Measurements from ENCODE around the gene ZNF710. TPM values are rescaled to one million over a fixed set of nuclear protein-coding genes. Genes with fewer than 3 reads are reported as not detected.

ZNF710 gene
- total RNA-seq, 1 donor from 2014 or later = 25.2 TPM

- Mint-ChIP-seq H3K9me3 (ENCODE audit: unreplicated experiment) (peaks cover 6% of the 10 kb centered on the region), H3K36me3 (ENCODE audit: unreplicated experiment) (no peaks in the 10 kb centered on the region), H3K4me1 (ENCODE audit: low read depth, unreplicated experiment) (peaks cover 10% of the 10 kb centered on the region), H3K27me3 (ENCODE audit: unreplicated experiment) (peaks cover 3% of the 10 kb centered on the region), H3K4me3 (ENCODE audit: unreplicated experiment) (no peak overlapping the region), H3K27ac (ENCODE audit: unreplicated experiment) (peak overlapping the region; percentile 84)
- no peak for DNase-seq
- no peak for TF ChIP-seq CTCF (IDR thresholded peaks at IDR 0.05; ENCODE audit: partially characterized antibody, unreplicated experiment)
These were observed 62.0 kb downstream of the ZNF710 start for GRCh38 chr15:90062973-90063769.

GRCh38 chr15:90063770-90064247 lies 62.7 kb downstream of the ZNF710 start:
- H3K4me3 Mint-ChIP-seq (ENCODE audit: unreplicated experiment) = no peak overlapping the region
- no peak for DNase-seq
- peak overlapping the region; percentile 43 for H3K27ac Mint-ChIP-seq (ENCODE audit: unreplicated experiment)
- no peaks in the 10 kb centered on the region for H3K36me3 Mint-ChIP-seq (ENCODE audit: unreplicated experiment)
- peaks cover 3% of the 10 kb centered on the region for H3K27me3 Mint-ChIP-seq (ENCODE audit: unreplicated experiment)
- H3K4me1 Mint-ChIP-seq (ENCODE audit: low read depth, unreplicated experiment) = peaks cover 10% of the 10 kb centered on the region
- peaks cover 6% of the 10 kb centered on the region for H3K9me3 Mint-ChIP-seq (ENCODE audit: unreplicated experiment)
- no peak for TF ChIP-seq CTCF (IDR thresholded peaks at IDR 0.05; ENCODE audit: partially characterized antibody, unreplicated experiment)

GRCh38 chr15:90064911-90065681 lies 64.0 kb downstream of the ZNF710 start:
- H3K9me3 Mint-ChIP-seq (ENCODE audit: unreplicated experiment) = peaks cover 6% of the 10 kb centered on the region
- peaks cover 6% of the 10 kb centered on the region for H3K27me3 Mint-ChIP-seq (ENCODE audit: unreplicated experiment)
- H3K4me3 Mint-ChIP-seq (ENCODE audit: unreplicated experiment) = no peak overlapping the region
- DNase-seq = no peak
- peaks cover 10% of the 10 kb centered on the region for H3K4me1 Mint-ChIP-seq (ENCODE audit: low read depth, unreplicated experiment)
- H3K36me3 Mint-ChIP-seq (ENCODE audit: unreplicated experiment) = no peaks in the 10 kb centered on the region
- H3K27ac Mint-ChIP-seq (ENCODE audit: unreplicated experiment) = no peak overlapping the region
- no peak for TF ChIP-seq CTCF (IDR thresholded peaks at IDR 0.05; ENCODE audit: partially characterized antibody, unreplicated experiment)

- TF ChIP-seq CTCF (IDR thresholded peaks at IDR 0.05; ENCODE audit: partially characterized antibody, unreplicated experiment) = no peak
These were observed 64.5 kb downstream of the ZNF710 start for GRCh38 chr15:90065682-90066049.

More at GRCh38 chr15:90065682-90066049, 64.5 kb downstream of the ZNF710 start:
- no peak for DNase-seq
- no peak overlapping the region for H3K27ac Mint-ChIP-seq (ENCODE audit: unreplicated experiment)
- H3K4me3 Mint-ChIP-seq (ENCODE audit: unreplicated experiment) = no peak overlapping the region
- peaks cover 6% of the 10 kb centered on the region for H3K9me3 Mint-ChIP-seq (ENCODE audit: unreplicated experiment)
- no peaks in the 10 kb centered on the region for H3K36me3 Mint-ChIP-seq (ENCODE audit: unreplicated experiment)
- H3K4me1 Mint-ChIP-seq (ENCODE audit: low read depth, unreplicated experiment) = peaks cover 10% of the 10 kb centered on the region
- H3K27me3 Mint-ChIP-seq (ENCODE audit: unreplicated experiment) = peaks cover 6% of the 10 kb centered on the region

Measured in glutamatergic neuron (in vitro differentiated cells).